ENCODE results near the gene ATP1A1. TPM values are rescaled to one million over a fixed set of nuclear protein-coding genes. Genes with fewer than 3 reads are reported as not detected.

The ATP1A1 gene
- total and polyA plus RNA-seq, 3 experiments from 2014 or later = 58.0 to 263 (median 259) TPM

- H3K36me3 Mint-ChIP-seq = peaks cover 0 to 6% (median 0%) of the 10 kb centered on the region in 3 donors
- no peak overlapping the region for H3K4me3 ChIP-seq (ENCODE audit: low read length)
- POLR2A ChIA-PET = interaction anchor here (0.5 kb wide), 1 partner anchor 16 kb away, joined by 4 read pairs; no protein-coding TSS in a partner anchor
- no peaks in the 10 kb centered on the region for H3K9me3 Mint-ChIP-seq
- H3K4me3 Mint-ChIP-seq = peak overlapping the region in 5 of 7 donors; percentile 20 to 85 (median 39)
- peaks cover 0 to 4% of the 10 kb centered on the region in 2 donors for H3K27me3 Mint-ChIP-seq
- no peak overlapping the region for H3K27ac ChIP-seq (ENCODE audit: low read depth, low read length)
- no peaks in the 10 kb centered on the region for H3K27me3 ChIP-seq (ENCODE audit: insufficient read depth, low read length, poor library complexity, severe bottlenecking)
- CTCF ChIA-PET = interaction anchor here (1.2 kb wide), 2 partner anchors 9 to 44 kb away, joined by 3 read pairs; no protein-coding TSS in a partner anchor
- peak overlapping the region in 2 of 8 donors; percentile 23 to 78 for H3K27ac Mint-ChIP-seq
- H3K4me1 ChIP-seq (ENCODE audit: insufficient read depth, low read length) = peaks cover 25% of the 10 kb centered on the region
- no peak for DNase-seq
- H3K9me3 ChIP-seq (ENCODE audit: low read length) = no peaks in the 10 kb centered on the region
- no peaks in the 10 kb centered on the region for H3K36me3 ChIP-seq (ENCODE audit: insufficient read depth, low read length)
- peaks cover 21 to 32% (median 30%) of the 10 kb centered on the region in 3 donors for H3K4me1 Mint-ChIP-seq
These were observed 47.6 kb downstream of the ATP1A1 start for GRCh38 chr1:116420417-116421200.

GRCh38 chr1:116424438-116424837, 51.4 kb downstream of the ATP1A1 start:
- POLR2A ChIA-PET = no interaction called here
- Mint-ChIP-seq H3K27me3 (peaks cover 0 to 4% of the 10 kb centered on the region in 2 donors), H3K4me3 (no peak overlapping the region), H3K4me1 (peaks cover 0 to under 1% (median 0%) of the 10 kb centered on the region in 3 donors), H3K9me3 (no peaks in the 10 kb centered on the region), H3K36me3 (no peaks in the 10 kb centered on the region), H3K27ac (peak overlapping the region in 1 of 8 donors; percentile 5)
- Histone ChIP-seq H3K4me3 (ENCODE audit: low read length) (no peak overlapping the region), H3K4me1 (ENCODE audit: insufficient read depth, low read length) (peaks cover under 1% of the 10 kb centered on the region), H3K27ac (ENCODE audit: low read depth, low read length) (no peak overlapping the region), H3K36me3 (ENCODE audit: insufficient read depth, low read length) (no peaks in the 10 kb centered on the region), H3K27me3 (ENCODE audit: insufficient read depth, low read length, poor library complexity, severe bottlenecking) (no peaks in the 10 kb centered on the region), H3K9me3 (ENCODE audit: low read length) (no peaks in the 10 kb centered on the region)
- CTCF ChIA-PET = no interaction called here
- no peak for DNase-seq

GRCh38 chr1:116424863-116425262, 51.8 kb downstream of the ATP1A1 start:
- peaks cover 0 to 4% of the 10 kb centered on the region in 2 donors for H3K27me3 Mint-ChIP-seq
- CTCF ChIA-PET = no interaction called here
- Histone ChIP-seq H3K4me1 (ENCODE audit: insufficient read depth, low read length) (no peaks in the 10 kb centered on the region), H3K36me3 (ENCODE audit: insufficient read depth, low read length) (no peaks in the 10 kb centered on the region), H3K27ac (ENCODE audit: low read depth, low read length) (no peak overlapping the region), H3K9me3 (ENCODE audit: low read length) (no peaks in the 10 kb centered on the region), H3K4me3 (ENCODE audit: low read length) (no peak overlapping the region), H3K27me3 (ENCODE audit: insufficient read depth, low read length, poor library complexity, severe bottlenecking) (no peaks in the 10 kb centered on the region)
- no peak overlapping the region for H3K27ac Mint-ChIP-seq
- POLR2A ChIA-PET = no interaction called here
- no peaks in the 10 kb centered on the region for H3K4me1 Mint-ChIP-seq
- DNase-seq = no peak
- H3K9me3 Mint-ChIP-seq = no peaks in the 10 kb centered on the region
- H3K4me3 Mint-ChIP-seq = no peak overlapping the region
- H3K36me3 Mint-ChIP-seq = no peaks in the 10 kb centered on the region

GRCh38 chr1:116425987-116426386, 52.9 kb downstream of the ATP1A1 start:
- Mint-ChIP-seq H3K27me3 (peaks cover 0 to 4% of the 10 kb centered on the region in 2 donors), H3K4me1 (no peaks in the 10 kb centered on the region), H3K36me3 (no peaks in the 10 kb centered on the region), H3K4me3 (no peak overlapping the region), H3K9me3 (no peaks in the 10 kb centered on the region), H3K27ac (peak overlapping the region in 1 of 8 donors; percentile 64)
- DNase-seq = no peak
- no peaks in the 10 kb centered on the region for H3K36me3 ChIP-seq (ENCODE audit: insufficient read depth, low read length)
- ChIA-PET CTCF (interaction anchor here (1.1 kb wide), 1 partner anchor 287 kb away, joined by 3 read pairs; no protein-coding TSS in a partner anchor), POLR2A (interaction anchor here (0.5 kb wide), 1 partner anchor 81 kb away, joined by 4 read pairs; no protein-coding TSS in a partner anchor)
- H3K9me3 ChIP-seq (ENCODE audit: low read length) = no peaks in the 10 kb centered on the region
- H3K27ac ChIP-seq (ENCODE audit: low read depth, low read length) = no peak overlapping the region
- no peak overlapping the region for H3K4me3 ChIP-seq (ENCODE audit: low read length)
- H3K27me3 ChIP-seq (ENCODE audit: insufficient read depth, low read length, poor library complexity, severe bottlenecking) = no peaks in the 10 kb centered on the region
- H3K4me1 ChIP-seq (ENCODE audit: insufficient read depth, low read length) = no peaks in the 10 kb centered on the region

- no peaks in the 10 kb centered on the region for H3K9me3 ChIP-seq (ENCODE audit: low read length)
- no peaks in the 10 kb centered on the region for H3K9me3 Mint-ChIP-seq
- H3K4me1 ChIP-seq (ENCODE audit: insufficient read depth, low read length) = no peaks in the 10 kb centered on the region
- ChIA-PET CTCF (interaction anchor here (1.1 kb wide), 1 partner anchor 288 kb away, joined by 3 read pairs; no protein-coding TSS in a partner anchor), POLR2A (interaction anchor here (0.5 kb wide), 1 partner anchor 81 kb away, joined by 4 read pairs; no protein-coding TSS in a partner anchor)
- no peak overlapping the region for H3K4me3 ChIP-seq (ENCODE audit: low read length)
- no peak overlapping the region for H3K27ac Mint-ChIP-seq
- no peaks in the 10 kb centered on the region for H3K36me3 Mint-ChIP-seq
- no peak overlapping the region for H3K4me3 Mint-ChIP-seq
- H3K27me3 Mint-ChIP-seq = peaks cover 0 to 4% of the 10 kb centered on the region in 2 donors
- H3K27me3 ChIP-seq (ENCODE audit: insufficient read depth, low read length, poor library complexity, severe bottlenecking) = no peaks in the 10 kb centered on the region
- H3K27ac ChIP-seq (ENCODE audit: low read depth, low read length) = no peak overlapping the region
- no peaks in the 10 kb centered on the region for H3K4me1 Mint-ChIP-seq
- no peaks in the 10 kb centered on the region for H3K36me3 ChIP-seq (ENCODE audit: insufficient read depth, low read length)
- no peak for DNase-seq
These were observed 53.4 kb downstream of the ATP1A1 start for GRCh38 chr1:116426401-116426800.

- Histone ChIP-seq H3K4me3 (ENCODE audit: low read length) (no peak overlapping the region), H3K36me3 (ENCODE audit: insufficient read depth, low read length) (no peaks in the 10 kb centered on the region), H3K9me3 (ENCODE audit: low read length) (no peaks in the 10 kb centered on the region), H3K27me3 (ENCODE audit: insufficient read depth, low read length, poor library complexity, severe bottlenecking) (no peaks in the 10 kb centered on the region), H3K27ac (ENCODE audit: low read depth, low read length) (no peak overlapping the region), H3K4me1 (ENCODE audit: insufficient read depth, low read length) (no peaks in the 10 kb centered on the region)
- Mint-ChIP-seq H3K4me3 (no peak overlapping the region), H3K27me3 (peaks cover 0 to 5% of the 10 kb centered on the region in 2 donors), H3K36me3 (no peaks in the 10 kb centered on the region), H3K27ac (no peak overlapping the region), H3K9me3 (no peaks in the 10 kb centered on the region), H3K4me1 (no peaks in the 10 kb centered on the region)
- ChIA-PET POLR2A (no interaction called here), CTCF (interaction anchor here (0.6 kb wide), 1 partner anchor 16 kb away, joined by 3 read pairs; no protein-coding TSS in a partner anchor)
- no peak for DNase-seq
These were observed 55.5 kb downstream of the ATP1A1 start for GRCh38 chr1:116428576-116428975.

GRCh38 chr1:116429821-116430374, 56.9 kb downstream of the ATP1A1 start:
- Mint-ChIP-seq H3K27me3 (peaks cover 0 to 3% of the 10 kb centered on the region in 2 donors), H3K9me3 (no peaks in the 10 kb centered on the region), H3K36me3 (no peaks in the 10 kb centered on the region), H3K4me1 (no peaks in the 10 kb centered on the region), H3K27ac (no peak overlapping the region), H3K4me3 (no peak overlapping the region)
- no peaks in the 10 kb centered on the region for H3K4me1 ChIP-seq (ENCODE audit: insufficient read depth, low read length)
- no peak overlapping the region for H3K27ac ChIP-seq (ENCODE audit: low read depth, low read length)
- H3K27me3 ChIP-seq (ENCODE audit: insufficient read depth, low read length, poor library complexity, severe bottlenecking) = no peaks in the 10 kb centered on the region
- H3K9me3 ChIP-seq (ENCODE audit: low read length) = no peaks in the 10 kb centered on the region
- H3K4me3 ChIP-seq (ENCODE audit: low read length) = no peak overlapping the region
- DNase-seq = no peak
- CTCF ChIA-PET = interaction anchor here (0.7 to 1.5 kb wide), 2 partner anchors 10 to 43 kb away, joined by 3 read pairs; no protein-coding TSS in a partner anchor
- H3K36me3 ChIP-seq (ENCODE audit: insufficient read depth, low read length) = no peaks in the 10 kb centered on the region
- POLR2A ChIA-PET = no interaction called here

- Mint-ChIP-seq H3K27ac (no peak overlapping the region), H3K27me3 (peaks cover 0 to 1% of the 10 kb centered on the region in 2 donors), H3K9me3 (no peaks in the 10 kb centered on the region), H3K4me3 (no peak overlapping the region), H3K4me1 (no peaks in the 10 kb centered on the region), H3K36me3 (no peaks in the 10 kb centered on the region)
- Histone ChIP-seq H3K4me3 (ENCODE audit: low read length) (no peak overlapping the region), H3K27ac (ENCODE audit: low read depth, low read length) (no peak overlapping the region), H3K27me3 (ENCODE audit: insufficient read depth, low read length, poor library complexity, severe bottlenecking) (no peaks in the 10 kb centered on the region), H3K4me1 (ENCODE audit: insufficient read depth, low read length) (no peaks in the 10 kb centered on the region), H3K9me3 (ENCODE audit: low read length) (no peaks in the 10 kb centered on the region), H3K36me3 (ENCODE audit: insufficient read depth, low read length) (no peaks in the 10 kb centered on the region)
- ChIA-PET POLR2A (no interaction called here), CTCF (no interaction called here)
- no peak for DNase-seq
These were observed 58.9 kb downstream of the ATP1A1 start for GRCh38 chr1:116431870-116432500.
